GM18502 (cell line): ENCODE results near the gene C11orf98.
"Not testable (repeated sequence)": the region's sequence is repeated elsewhere in the genome, so short reads cannot be mapped to it uniquely, and the experiment has no call there.

Source experiments
- ATAC-seq: cut with Tn5 transposase; IDR thresholded peaks from one replicate; pipeline ENCODE4 v1.9.1; 2021; ENCODE audit warnings: mild to moderate bottlenecking; ENCODE audit not compliant: unreplicated experiment, poor library complexity

C11orf98 gene

GRCh38 chr11:62665075-62665598, at the start of gene C11orf98, which contains the start of gene CSKMT:
C11orf98 (minus strand) TSS chr11:62665210; CDS start chr11:62665169, 41 bp downstream.
CSKMT (plus strand) TSS chr11:62665312; CDS start chr11:62665880, 568 bp downstream.
- ATAC-seq = peak; percentile 78

DNA sequence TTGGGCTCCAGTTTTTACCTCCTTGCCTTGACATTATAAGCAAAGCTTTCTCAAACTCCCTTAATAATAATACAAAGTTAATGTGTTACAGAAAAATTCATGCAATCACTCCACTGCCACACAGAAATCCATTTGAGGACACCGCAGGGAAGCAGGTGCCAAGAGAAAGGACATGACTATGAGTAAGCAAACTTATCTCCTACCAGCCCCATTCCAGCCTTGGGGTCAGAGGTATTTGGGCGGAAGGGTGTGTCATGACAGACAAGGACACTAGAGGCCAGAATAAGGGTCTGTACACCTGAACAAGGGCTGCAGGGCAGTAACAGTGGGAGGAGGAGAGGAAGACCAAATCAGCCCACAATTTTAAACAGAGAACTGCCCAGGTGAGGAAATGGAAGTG, 48.3 kb upstream of the C11orf98 start:
- no peak for ATAC-seq

DNA sequence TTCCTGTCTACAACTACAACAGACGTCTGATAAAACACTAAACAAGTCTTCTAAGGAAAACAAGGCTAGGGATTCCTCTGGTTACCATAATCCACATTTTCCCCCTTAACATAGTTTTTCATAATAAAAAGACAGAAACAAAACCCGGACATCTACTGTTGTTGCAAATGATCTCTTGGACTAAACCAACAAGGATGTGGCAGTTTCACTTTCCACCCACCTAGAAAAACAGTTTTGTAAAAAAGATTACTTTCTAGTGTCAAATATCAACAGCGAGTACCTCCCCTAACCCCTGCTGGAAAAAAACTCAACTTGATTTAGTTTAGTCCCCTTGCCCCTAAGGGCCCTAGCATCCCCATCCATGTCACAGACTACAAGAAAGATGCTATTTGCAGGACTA, 47.9 kb upstream of the C11orf98 start:
- no peak for ATAC-seq

DNA sequence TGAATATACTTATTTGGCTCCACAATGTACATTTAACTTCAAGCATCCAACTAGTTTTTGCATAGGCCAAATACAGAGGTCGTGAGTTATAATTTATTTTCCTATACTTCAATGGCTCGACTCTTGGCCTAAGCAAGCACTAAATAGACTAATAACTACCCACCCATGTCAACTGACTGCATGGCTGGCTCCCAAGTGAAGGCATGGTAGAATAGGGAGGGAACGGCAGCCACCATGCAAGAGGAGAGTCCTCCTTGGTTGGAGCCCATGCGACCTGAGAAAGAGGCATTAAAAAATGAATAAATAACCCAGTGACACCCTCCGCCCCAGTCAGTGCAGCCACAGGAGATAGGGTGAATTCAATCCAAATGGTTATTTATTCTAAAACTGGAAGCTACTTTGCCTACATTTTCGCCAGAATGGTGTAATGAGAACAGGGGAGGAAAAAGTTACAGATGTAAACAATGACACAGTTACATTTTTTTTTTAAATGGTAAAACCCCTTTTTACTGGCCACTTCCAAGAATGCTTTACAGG, 47.3 kb upstream of the C11orf98 start:
- no peak for ATAC-seq

GRCh38 chr11:62710001-62710345, 45.0 kb upstream of the C11orf98 start:
- ATAC-seq = peak; percentile 5

- peak; percentile 73 for ATAC-seq
These were observed 44.4 kb upstream of the C11orf98 start for GRCh38 chr11:62709247-62710000.

GRCh38 chr11:62708793-62709192, 43.8 kb upstream of the C11orf98 start:
- ATAC-seq = no peak

DNA sequence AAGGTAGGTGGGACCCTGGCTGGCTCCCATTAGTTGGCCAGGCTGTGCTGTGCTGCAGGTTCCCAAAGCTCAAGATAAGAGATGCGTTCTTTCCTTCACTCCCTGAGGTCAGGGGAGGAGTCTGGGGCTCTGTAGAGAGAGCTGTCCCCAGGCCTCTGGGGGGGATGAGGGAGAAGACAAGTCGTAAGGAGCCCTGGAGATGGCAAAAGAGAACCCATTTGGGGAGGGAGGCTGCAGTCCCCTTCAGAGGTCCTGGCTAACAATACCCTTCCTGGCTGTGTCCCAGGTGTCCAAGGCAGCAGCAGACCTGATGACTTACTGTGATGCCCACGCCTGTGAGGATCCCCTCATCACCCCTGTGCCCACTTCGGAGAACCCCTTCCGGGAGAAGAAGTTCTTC, 43.4 kb upstream of the C11orf98 start:
- ATAC-seq = no peak

DNA sequence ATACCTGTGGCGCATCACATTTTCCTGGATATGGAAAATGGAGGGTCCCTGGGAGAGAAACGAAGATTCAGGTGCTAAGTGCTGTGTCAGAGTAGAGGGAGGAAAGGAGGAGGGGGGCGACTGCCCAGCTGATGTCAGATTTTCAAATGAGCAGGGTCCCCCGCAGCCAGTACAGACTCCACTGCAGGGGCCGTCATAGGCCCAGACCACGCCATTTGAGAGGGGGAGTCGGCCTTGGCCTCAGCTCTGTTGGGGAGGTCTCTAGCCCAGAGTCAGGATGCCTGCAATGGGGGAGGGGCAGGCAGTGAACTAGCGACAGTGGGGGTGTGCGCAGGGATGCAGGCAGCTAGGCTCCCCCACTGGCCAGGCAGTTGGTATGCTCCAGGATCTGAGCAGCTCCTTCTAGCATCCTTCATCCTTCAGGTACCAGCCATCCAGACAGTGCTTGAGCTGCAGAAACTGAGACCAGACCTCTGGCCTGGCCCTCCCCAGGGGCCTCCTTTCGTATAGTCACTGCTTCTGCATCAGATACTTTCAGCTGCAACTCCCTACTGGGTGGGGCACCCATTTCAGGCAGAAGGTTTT, 42.4 kb upstream of the C11orf98 start, which contains the start of the genes BSCL2 and GNG3:
Gene BSCL2, minus strand, starts transcription at position 148 of the 585 bp plus-strand sequence. CDS start 229 bp downstream, outside the sequence.
Gene GNG3, plus strand, starts transcription at position 400 of the 585 bp plus-strand sequence. CDS start 620 bp downstream, outside the sequence.
- ATAC-seq = no peak

DNA sequence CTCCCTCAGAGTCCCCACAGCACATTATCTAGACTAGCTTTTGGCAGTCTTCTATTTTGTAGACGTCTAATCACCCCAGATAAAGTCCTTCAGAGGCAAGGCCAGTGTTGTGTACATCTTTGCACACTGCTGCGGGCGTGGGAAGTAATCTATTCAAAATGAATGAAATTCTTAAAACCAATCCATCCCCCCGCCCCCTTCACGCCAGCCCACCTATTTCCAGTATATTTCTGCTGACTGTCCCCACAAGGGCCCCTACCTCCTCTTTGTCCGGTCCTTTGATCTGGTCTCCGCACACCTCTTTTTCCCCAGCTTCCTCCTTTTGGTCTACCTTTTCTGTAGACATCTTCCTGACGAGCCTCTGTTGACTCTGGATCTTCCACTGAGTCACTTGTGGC, 41.8 kb upstream of the C11orf98 start:
- no peak for ATAC-seq

DNA sequence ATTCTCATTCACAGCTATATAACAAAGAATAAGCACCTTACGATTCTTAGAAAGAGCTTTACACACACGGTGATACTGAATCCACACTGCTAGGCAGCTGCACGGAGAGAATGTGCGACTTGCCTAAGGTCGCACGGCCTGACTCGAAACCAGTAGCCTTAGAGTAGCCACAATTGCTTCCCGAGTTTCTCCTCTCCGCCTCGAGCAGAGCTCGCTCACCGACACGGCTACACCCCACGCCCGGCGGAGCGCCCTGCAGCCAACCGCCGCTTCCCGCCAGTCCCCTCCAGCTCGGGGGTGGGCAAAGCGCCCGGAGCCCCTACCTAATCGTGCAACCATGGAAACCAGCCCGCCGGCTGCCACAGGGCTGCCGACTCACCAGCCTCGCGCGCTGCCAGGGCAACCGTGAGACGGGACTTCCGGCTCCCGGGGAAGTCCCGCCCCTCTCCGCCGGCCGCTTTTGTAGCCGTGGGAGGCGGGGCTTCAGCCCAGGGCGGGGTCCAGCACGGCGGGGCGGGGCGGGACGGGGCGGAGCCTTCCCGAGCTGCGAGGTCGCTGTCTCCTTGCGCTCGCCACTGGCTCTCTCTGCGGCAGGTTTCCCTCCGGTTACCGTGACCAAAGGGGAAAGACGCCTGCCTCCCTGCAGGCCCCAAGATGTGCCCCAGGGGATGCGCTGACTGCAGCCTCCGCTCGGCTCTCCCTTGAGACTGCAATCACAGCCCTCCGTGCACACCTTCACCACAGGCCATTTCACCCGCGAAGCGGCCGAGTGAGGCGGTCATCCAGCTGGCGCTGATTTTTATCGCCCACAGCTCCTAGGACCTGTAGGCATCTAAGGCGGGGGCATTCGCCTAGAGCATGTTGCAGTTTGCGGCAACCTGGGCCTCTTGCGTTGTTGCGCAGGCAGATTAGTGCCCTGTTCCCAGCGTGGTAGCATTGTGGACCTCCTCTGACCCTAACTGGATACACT, 41.2 kb upstream of the C11orf98 start:
- ATAC-seq = peak; percentile 64

DNA sequence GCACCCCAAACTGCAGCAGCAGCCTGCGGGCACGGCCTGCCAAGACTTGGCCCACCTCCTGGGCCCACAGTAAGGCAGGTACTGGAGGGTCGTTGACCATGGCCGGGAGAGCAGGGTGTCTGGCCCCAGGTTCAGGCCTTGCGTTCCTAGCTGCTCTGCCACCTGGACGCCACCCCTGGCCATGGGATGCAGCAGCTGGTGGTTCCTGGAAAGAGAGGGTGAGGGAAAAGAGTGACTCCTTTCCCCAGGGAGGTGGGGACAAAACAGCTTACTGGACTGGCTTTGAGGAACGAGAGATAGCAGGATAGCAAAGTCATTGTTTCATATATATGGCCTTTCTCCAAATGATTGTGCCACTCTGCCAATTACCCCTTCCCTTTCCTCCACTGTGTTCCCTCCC, 40.4 kb upstream of the C11orf98 start:
- no peak for ATAC-seq

GRCh38 chr11:62703921-62704320, 38.9 kb upstream of the C11orf98 start:
- not testable (repeated sequence) for ATAC-seq

DNA sequence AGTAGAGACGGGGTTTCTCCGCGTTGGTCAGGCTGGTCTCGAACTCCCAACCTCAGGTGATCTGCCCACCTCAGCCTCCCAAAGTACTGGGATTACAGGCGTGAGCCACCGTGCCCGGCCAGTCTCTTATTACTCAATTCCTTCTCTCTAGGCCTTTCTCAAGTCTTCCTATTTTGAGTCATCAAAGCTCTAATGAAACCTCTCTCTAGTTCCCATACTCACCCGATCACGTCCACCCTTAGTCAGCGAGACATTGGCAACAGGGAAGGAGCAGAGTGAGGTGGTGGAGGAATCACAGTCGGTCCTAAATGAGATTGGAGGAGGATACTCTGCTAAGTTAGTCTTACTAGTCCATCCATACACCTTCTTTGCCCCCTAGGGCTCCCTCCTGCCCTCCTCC, 37.2 kb upstream of the C11orf98 start:
- ATAC-seq = no peak

DNA sequence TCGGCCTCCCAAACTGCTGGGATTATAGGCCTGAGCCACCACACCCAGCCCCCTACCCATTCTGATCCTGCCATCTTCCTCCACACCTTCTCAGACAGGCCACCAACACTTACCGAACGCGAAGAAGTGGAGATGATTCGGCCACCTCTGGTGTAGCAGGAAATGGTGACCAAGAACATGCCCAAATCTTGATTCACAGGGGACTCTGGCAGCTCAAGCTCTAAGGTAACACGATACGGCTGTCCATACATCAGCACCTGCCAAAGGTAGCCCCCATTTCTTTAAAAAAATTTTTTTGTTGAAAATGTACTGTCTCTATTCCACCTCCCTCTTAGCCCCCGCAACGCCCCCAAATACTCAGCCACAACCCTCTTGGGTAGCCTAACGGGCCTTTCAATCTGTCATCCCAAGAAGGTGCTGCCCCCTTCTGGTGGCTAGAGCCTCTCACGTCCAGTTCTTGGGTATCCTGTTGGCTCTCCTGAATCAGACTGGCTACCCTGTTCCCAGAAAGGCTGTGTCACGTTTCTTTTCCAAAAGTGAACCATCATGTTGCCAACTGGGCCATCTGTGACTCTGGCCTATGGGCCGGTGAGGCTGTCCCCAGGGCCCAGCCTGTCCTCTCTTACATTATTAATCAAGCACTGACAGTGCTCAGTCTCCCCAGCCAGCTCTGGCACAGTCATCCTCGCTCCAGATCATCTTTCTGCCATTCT, 29.6 kb upstream of the C11orf98 start:
- no peak for ATAC-seq

DNA sequence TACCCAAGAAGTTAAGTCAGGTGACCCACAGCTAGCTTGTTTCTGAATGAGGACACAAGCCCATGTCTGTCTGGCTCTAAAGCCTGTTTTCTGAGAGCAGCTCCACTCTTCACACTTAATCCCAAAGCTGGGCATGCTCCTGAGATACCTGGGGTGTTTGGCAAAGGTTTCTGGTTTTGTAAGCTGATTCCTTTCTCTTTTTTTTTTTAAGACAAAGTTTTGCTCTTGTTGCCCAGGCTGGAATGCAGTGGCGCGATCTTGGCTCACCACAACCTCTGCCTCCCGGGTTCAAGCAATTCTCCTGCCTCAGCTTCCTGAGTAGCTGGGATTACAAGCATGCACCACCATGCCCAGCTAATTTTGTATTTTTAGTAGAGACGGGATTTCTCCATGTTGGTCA, 28.6 kb upstream of the C11orf98 start:
- not testable (repeated sequence) for ATAC-seq

GRCh38 chr11:62689421-62690183, 24.6 kb upstream of the C11orf98 start, which contains the start of gene LRRN4CL:
LRRN4CL (minus strand) TSS chr11:62689530; CDS start chr11:62688508, 1,022 bp downstream.
- no peak for ATAC-seq

GRCh38 chr11:62688491-62688890, 23.5 kb upstream of the C11orf98 start:
- no peak for ATAC-seq
